Esophagus muscularis mucosa (tissue), 3 donors: ENCODE data around the gene GP1BA.

Source experiments
- CTCF ChIP-seq, 3 experiments: fragments of 200-600 bp in 2 of 3; fragments of 450-650 bp in 1 of 3; sonication (generic) in 2 of 3; IDR thresholded peaks; one replicate each; pipeline ENCODE4 v1.5.1; 2017 to 2019; ENCODE audit warnings: antibody characterized with exemption in 3 of 3, mild to moderate bottlenecking in 2 of 3, moderate library complexity in 1 of 3
- POLR2A ChIP-seq: fragments of 450-650 bp; IDR thresholded peaks from one replicate; pipeline ENCODE4 v1.6.1; 2017; ENCODE audit warnings: antibody characterized with exemption, moderate library complexity, mild to moderate bottlenecking, low read depth

GRCh38 chr17:4897198-4897687 is 34.8 kb upstream of the GP1BA start:
- no peak for TF ChIP-seq POLR2A
- TF ChIP-seq CTCF (IDR thresholded peaks at IDR 0.05): no peak
